ENCODE measurements around the gene EIF3K.

DNA sequence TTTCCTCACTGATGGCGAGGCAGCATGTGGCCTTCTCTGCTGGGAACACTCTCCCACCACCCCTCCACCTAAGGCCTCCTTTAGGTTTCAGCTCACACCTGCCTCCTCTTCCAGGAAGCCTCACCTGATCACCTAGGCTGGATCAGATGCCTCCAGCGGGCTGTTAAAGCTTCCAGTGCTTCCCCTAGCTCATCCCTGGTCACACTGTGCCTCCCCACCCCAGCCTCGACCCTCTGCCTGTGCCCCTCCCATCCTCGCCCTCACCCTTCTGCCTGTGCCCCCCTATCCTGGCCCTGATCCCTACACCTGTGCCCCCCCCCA is 35.0 kb upstream of the EIF3K start:
- TF ChIP-seq, protein P1, sequence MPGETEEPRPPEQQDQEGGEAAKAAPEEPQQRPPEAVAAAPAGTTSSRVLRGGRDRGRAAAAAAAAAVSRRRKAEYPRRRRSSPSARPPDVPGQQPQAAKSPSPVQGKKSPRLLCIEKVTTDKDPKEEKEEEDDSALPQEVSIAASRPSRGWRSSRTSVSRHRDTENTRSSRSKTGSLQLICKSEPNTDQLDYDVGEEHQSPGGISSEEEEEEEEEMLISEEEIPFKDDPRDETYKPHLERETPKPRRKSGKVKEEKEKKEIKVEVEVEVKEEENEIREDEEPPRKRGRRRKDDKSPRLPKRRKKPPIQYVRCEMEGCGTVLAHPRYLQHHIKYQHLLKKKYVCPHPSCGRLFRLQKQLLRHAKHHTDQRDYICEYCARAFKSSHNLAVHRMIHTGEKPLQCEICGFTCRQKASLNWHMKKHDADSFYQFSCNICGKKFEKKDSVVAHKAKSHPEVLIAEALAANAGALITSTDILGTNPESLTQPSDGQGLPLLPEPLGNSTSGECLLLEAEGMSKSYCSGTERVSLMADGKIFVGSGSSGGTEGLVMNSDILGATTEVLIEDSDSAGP (CRISPR knock-in tag; IDR thresholded peaks at IDR 0.05; ENCODE audit: borderline replicate concordance): no peak
- TF ChIP-seq TCF12 (IDR thresholded peaks at IDR 0.05): no peak
- no peak for TF ChIP-seq TCF12 (CRISPR knock-in tag; IDR thresholded peaks at IDR 0.05)
- TF ChIP-seq, protein P2, sequence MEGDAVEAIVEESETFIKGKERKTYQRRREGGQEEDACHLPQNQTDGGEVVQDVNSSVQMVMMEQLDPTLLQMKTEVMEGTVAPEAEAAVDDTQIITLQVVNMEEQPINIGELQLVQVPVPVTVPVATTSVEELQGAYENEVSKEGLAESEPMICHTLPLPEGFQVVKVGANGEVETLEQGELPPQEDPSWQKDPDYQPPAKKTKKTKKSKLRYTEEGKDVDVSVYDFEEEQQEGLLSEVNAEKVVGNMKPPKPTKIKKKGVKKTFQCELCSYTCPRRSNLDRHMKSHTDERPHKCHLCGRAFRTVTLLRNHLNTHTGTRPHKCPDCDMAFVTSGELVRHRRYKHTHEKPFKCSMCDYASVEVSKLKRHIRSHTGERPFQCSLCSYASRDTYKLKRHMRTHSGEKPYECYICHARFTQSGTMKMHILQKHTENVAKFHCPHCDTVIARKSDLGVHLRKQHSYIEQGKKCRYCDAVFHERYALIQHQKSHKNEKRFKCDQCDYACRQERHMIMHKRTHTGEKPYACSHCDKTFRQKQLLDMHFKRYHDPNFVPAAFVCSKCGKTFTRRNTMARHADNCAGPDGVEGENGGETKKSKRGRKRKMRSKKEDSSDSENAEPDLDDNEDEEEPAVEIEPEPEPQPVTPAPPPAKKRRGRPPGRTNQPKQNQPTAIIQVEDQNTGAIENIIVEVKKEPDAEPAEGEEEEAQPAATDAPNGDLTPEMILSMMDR (CRISPR knock-in tag; IDR thresholded peaks at IDR 0.05): no peak
- TF ChIP-seq, protein P3, sequence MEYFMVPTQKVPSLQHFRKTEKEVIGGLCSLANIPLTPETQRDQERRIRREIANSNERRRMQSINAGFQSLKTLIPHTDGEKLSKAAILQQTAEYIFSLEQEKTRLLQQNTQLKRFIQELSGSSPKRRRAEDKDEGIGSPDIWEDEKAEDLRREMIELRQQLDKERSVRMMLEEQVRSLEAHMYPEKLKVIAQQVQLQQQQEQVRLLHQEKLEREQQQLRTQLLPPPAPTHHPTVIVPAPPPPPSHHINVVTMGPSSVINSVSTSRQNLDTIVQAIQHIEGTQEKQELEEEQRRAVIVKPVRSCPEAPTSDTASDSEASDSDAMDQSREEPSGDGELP (IDR thresholded peaks at IDR 0.05; ENCODE audit: borderline replicate concordance, low read depth): no peak
- no peak for TF ChIP-seq CREB1 (IDR thresholded peaks at IDR 0.05)
- no peak for TF ChIP-seq CREB1 (CRISPR knock-in tag; IDR thresholded peaks at IDR 0.05)
- TF ChIP-seq ZNF317 (CRISPR knock-in tag; IDR thresholded peaks at IDR 0.05): no peak
- TF ChIP-seq ZNF260 (CRISPR knock-in tag; IDR thresholded peaks at IDR 0.05; ENCODE audit: borderline replicate concordance, low read depth): no peak
- TF ChIP-seq, protein P4, sequence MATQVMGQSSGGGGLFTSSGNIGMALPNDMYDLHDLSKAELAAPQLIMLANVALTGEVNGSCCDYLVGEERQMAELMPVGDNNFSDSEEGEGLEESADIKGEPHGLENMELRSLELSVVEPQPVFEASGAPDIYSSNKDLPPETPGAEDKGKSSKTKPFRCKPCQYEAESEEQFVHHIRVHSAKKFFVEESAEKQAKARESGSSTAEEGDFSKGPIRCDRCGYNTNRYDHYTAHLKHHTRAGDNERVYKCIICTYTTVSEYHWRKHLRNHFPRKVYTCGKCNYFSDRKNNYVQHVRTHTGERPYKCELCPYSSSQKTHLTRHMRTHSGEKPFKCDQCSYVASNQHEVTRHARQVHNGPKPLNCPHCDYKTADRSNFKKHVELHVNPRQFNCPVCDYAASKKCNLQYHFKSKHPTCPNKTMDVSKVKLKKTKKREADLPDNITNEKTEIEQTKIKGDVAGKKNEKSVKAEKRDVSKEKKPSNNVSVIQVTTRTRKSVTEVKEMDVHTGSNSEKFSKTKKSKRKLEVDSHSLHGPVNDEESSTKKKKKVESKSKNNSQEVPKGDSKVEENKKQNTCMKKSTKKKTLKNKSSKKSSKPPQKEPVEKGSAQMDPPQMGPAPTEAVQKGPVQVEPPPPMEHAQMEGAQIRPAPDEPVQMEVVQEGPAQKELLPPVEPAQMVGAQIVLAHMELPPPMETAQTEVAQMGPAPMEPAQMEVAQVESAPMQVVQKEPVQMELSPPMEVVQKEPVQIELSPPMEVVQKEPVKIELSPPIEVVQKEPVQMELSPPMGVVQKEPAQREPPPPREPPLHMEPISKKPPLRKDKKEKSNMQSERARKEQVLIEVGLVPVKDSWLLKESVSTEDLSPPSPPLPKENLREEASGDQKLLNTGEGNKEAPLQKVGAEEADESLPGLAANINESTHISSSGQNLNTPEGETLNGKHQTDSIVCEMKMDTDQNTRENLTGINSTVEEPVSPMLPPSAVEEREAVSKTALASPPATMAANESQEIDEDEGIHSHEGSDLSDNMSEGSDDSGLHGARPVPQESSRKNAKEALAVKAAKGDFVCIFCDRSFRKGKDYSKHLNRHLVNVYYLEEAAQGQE (IDR thresholded peaks at IDR 0.05; ENCODE audit: borderline replicate concordance in 1 of 2, low read depth in 1 of 2, low read length in 2 of 2): no peak
- no peak for TF ChIP-seq FOXK2 (IDR thresholded peaks at IDR 0.05)
- TF ChIP-seq POLR2A (IDR thresholded peaks at IDR 0.05; ENCODE audit: insufficient read depth in 1 of 2, low read depth in 2 of 2, low read length in 2 of 2): no peak
- TF ChIP-seq, protein P5, sequence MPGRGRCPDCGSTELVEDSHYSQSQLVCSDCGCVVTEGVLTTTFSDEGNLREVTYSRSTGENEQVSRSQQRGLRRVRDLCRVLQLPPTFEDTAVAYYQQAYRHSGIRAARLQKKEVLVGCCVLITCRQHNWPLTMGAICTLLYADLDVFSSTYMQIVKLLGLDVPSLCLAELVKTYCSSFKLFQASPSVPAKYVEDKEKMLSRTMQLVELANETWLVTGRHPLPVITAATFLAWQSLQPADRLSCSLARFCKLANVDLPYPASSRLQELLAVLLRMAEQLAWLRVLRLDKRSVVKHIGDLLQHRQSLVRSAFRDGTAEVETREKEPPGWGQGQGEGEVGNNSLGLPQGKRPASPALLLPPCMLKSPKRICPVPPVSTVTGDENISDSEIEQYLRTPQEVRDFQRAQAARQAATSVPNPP (CRISPR knock-in tag; IDR thresholded peaks at IDR 0.05): no peak
- no peak for TF ChIP-seq CEBPG (CRISPR knock-in tag; IDR thresholded peaks at IDR 0.05)

All from HepG2 (cell line).